Neural cell (in vitro differentiated cells): Measurements from ENCODE around the gene VPS13D. TPM values are rescaled to one million over a fixed set of nuclear protein-coding genes. Genes with fewer than 3 reads are reported as not detected.

Experiments
- H2AFZ ChIP-seq: fragments of 200-600, 300-800 bp; sonication (generic), shearing (Covaris generic); 2 replicates; pipeline ENCODE4 v1.6.0; 2014; ENCODE audit warnings: low read depth, mild to moderate bottlenecking, antibody characterized with exemption, low read length, moderate library complexity
- H3F3A ChIP-seq: fragments of 200-600 bp; shearing (Covaris generic); 2 replicates; pipeline ENCODE4 v1.6.1; 2016; ENCODE audit warnings: mild to moderate bottlenecking, moderate library complexity, mixed read lengths, antibody characterized with exemption, low read length; ENCODE audit not compliant: insufficient read depth, poor library complexity, severe bottlenecking
- H3K27ac ChIP-seq: fragments of 200-600, 300-800 bp; sonication (generic), shearing (Covaris generic); 2 replicates; pipeline ENCODE4 v1.5.1; 2014; ENCODE audit warnings: mild to moderate bottlenecking, low read length, moderate library complexity
- H3K27me3 ChIP-seq: fragments of 300-800, 200-600 bp; sonication (generic), shearing (Covaris generic); 2 replicates; pipeline ENCODE4 v1.6.0; 2014; ENCODE audit warnings: mild to moderate bottlenecking, low read depth, low read length, moderate library complexity; ENCODE audit not compliant: insufficient read depth
- H3K36me3 ChIP-seq: fragments of 300-800, 200-600 bp; sonication (generic), shearing (Covaris generic); 2 replicates; pipeline ENCODE4 v1.5.1; 2014; ENCODE audit warnings: mild to moderate bottlenecking, antibody characterized with exemption, low read length, moderate library complexity; ENCODE audit not compliant: insufficient read depth
- H3K4me2 ChIP-seq: fragments of 300-800, 200-600 bp; sonication (generic), shearing (Covaris generic); 2 replicates; pipeline ENCODE4 v1.6.0; 2014; ENCODE audit warnings: mild to moderate bottlenecking, low read length
- H3K4me3 ChIP-seq: fragments of 300-800, 200-600 bp; sonication (generic), shearing (Covaris generic); 2 replicates; pipeline ENCODE4 v1.5.1; 2014; ENCODE audit warnings: mild to moderate bottlenecking, low read length, moderate library complexity
- H3K79me2 ChIP-seq: fragments of 200-600 bp; shearing (Covaris generic); replicated peaks from 2 replicates; pipeline ENCODE4 v1.6.0; 2014; ENCODE audit warnings: mild to moderate bottlenecking, low read length, moderate library complexity; ENCODE audit not compliant: insufficient read depth
- H3K9ac ChIP-seq: fragments of 300-800, 200-600 bp; sonication (generic), shearing (Covaris generic); 2 replicates; pipeline ENCODE4 v1.6.1; 2016; ENCODE audit warnings: mild to moderate bottlenecking, low read length, mixed read lengths
- H3K9me2 ChIP-seq: fragments of 200-600 bp; shearing (Covaris generic); 2 replicates; pipeline ENCODE4 v1.6.1; 2016; ENCODE audit warnings: mild to moderate bottlenecking, low read length, mixed read lengths; ENCODE audit not compliant: insufficient read depth
- H3K9me3 ChIP-seq: fragments of 200-600, 300-800 bp; sonication (generic), shearing (Covaris generic); 2 replicates; pipeline ENCODE4 v1.6.1; 2016; ENCODE audit warnings: mild to moderate bottlenecking, mixed run types, low read length, moderate library complexity, mixed read lengths
- H4K20me1 ChIP-seq: fragments of 200-600 bp; shearing (Covaris generic); 2 replicates; pipeline ENCODE4 v1.6.1; 2016; ENCODE audit warnings: mild to moderate bottlenecking, mixed run types; ENCODE audit not compliant: insufficient read depth
- EP300 ChIP-seq: fragments of 450-650 bp; conservative IDR thresholded peaks from 2 replicates; pipeline ENCODE4 v1.6.1; 2014; ENCODE audit warnings: antibody characterized with exemption, mild to moderate bottlenecking, moderate library complexity; ENCODE audit not compliant: poor library complexity, severe bottlenecking
- EZH2 ChIP-seq: fragments of 200-600, 300-800 bp; shearing (Covaris generic), sonication (generic); IDR thresholded peaks from 2 replicates; pipeline ENCODE4 v1.6.1; 2014; ENCODE audit warnings: antibody characterized with exemption, low read length, borderline replicate concordance, mild to moderate bottlenecking; ENCODE audit not compliant: insufficient read depth, poor library complexity, severe bottlenecking
- POLR2AphosphoS5 ChIP-seq: IDR thresholded peaks from 2 replicates; pipeline ENCODE4 v1.6.1; 2012
- RAD21 ChIP-seq: fragments of 450-650 bp; conservative IDR thresholded peaks from 2 replicates; pipeline ENCODE4 v1.6.1; 2014; ENCODE audit warnings: antibody characterized with exemption, mild to moderate bottlenecking, moderate library complexity
- SMC3 ChIP-seq: fragments of 450-650 bp; conservative IDR thresholded peaks from 2 replicates; pipeline ENCODE4 v1.6.1; 2014; ENCODE audit warnings: antibody characterized with exemption, mild to moderate bottlenecking, moderate library complexity; ENCODE audit not compliant: poor library complexity
- TAF1 ChIP-seq: IDR thresholded peaks from 2 replicates; pipeline ENCODE4 v1.6.1; 2012; ENCODE audit warnings: low read depth
- polyA plus RNA-seq: library from polyadenylated mRNA; depleted of rRNA; stranded (reverse); fragments of >200 nt; gene quantifications from 2 replicates; pipeline ENCODE4 v1.2.3, GENCODE V29; 2014
- TF ChIP-seq, protein P1 (sequence below): fragments of 450-650 bp; IDR thresholded peaks from 2 replicates; pipeline ENCODE4 v1.5.1; 2014; ENCODE audit warnings: antibody characterized with exemption, mild to moderate bottlenecking, moderate library complexity; ENCODE audit not compliant: poor library complexity, severe bottlenecking

Gene VPS13D
- polyA plus RNA-seq, 1 donor from 2014 or later = 24.5 TPM

- H3K27ac ChIP-seq = no peak overlapping the region
- no peaks in the 10 kb centered on the region for H3K27me3 ChIP-seq
- no peak overlapping the region for H2AFZ ChIP-seq
- H3F3A ChIP-seq = no peaks in the 10 kb centered on the region
- no peak overlapping the region for H3K4me3 ChIP-seq
- no peaks in the 10 kb centered on the region for H4K20me1 ChIP-seq
- no peak for TF ChIP-seq EP300
- no peak for TF ChIP-seq TAF1
- no peak for TF ChIP-seq RAD21
- no peak for TF ChIP-seq SMC3
- TF ChIP-seq EZH2 = no peak
- H3K4me2 ChIP-seq = no peak overlapping the region
- no peaks in the 10 kb centered on the region for H3K9me2 ChIP-seq
- H3K36me3 ChIP-seq = no peaks in the 10 kb centered on the region
- no peaks in the 10 kb centered on the region for H3K79me2 ChIP-seq
- no peaks in the 10 kb centered on the region for H3K9me3 ChIP-seq
- H3K9ac ChIP-seq = no peak overlapping the region
Measured at GRCh38 chr1:12499539-12500240, 269.9 kb downstream of the VPS13D start.

- Histone ChIP-seq H3K4me3 (no peak overlapping the region), H3K9me3 (no peaks in the 10 kb centered on the region), H3K4me2 (no peak overlapping the region), H2AFZ (no peak overlapping the region), H3F3A (no peaks in the 10 kb centered on the region), H3K9me2 (no peaks in the 10 kb centered on the region), H3K27me3 (no peaks in the 10 kb centered on the region), H4K20me1 (no peaks in the 10 kb centered on the region), H3K79me2 (no peaks in the 10 kb centered on the region), H3K9ac (no peak overlapping the region), H3K36me3 (no peaks in the 10 kb centered on the region), H3K27ac (no peak overlapping the region)
- no peak for TF ChIP-seq POLR2AphosphoS5
- no peak for TF ChIP-seq EP300
- TF ChIP-seq, protein P1, sequence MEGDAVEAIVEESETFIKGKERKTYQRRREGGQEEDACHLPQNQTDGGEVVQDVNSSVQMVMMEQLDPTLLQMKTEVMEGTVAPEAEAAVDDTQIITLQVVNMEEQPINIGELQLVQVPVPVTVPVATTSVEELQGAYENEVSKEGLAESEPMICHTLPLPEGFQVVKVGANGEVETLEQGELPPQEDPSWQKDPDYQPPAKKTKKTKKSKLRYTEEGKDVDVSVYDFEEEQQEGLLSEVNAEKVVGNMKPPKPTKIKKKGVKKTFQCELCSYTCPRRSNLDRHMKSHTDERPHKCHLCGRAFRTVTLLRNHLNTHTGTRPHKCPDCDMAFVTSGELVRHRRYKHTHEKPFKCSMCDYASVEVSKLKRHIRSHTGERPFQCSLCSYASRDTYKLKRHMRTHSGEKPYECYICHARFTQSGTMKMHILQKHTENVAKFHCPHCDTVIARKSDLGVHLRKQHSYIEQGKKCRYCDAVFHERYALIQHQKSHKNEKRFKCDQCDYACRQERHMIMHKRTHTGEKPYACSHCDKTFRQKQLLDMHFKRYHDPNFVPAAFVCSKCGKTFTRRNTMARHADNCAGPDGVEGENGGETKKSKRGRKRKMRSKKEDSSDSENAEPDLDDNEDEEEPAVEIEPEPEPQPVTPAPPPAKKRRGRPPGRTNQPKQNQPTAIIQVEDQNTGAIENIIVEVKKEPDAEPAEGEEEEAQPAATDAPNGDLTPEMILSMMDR = no peak
Measured at GRCh38 chr1:12501661-12502060, 271.8 kb downstream of the VPS13D start.

GRCh38 chr1:12502336-12503109, 272.7 kb downstream of the VPS13D start:
- H3K27ac ChIP-seq = no peak overlapping the region
- H3F3A ChIP-seq = no peaks in the 10 kb centered on the region
- no peak overlapping the region for H3K4me2 ChIP-seq
- no peak overlapping the region for H3K9ac ChIP-seq
- no peaks in the 10 kb centered on the region for H3K79me2 ChIP-seq
- H3K27me3 ChIP-seq = no peaks in the 10 kb centered on the region
- no peaks in the 10 kb centered on the region for H3K9me2 ChIP-seq
- H4K20me1 ChIP-seq = no peaks in the 10 kb centered on the region
- TF ChIP-seq SMC3 (no peak), POLR2AphosphoS5 (no peak), EP300 (no peak)
- no peak overlapping the region for H2AFZ ChIP-seq
- no peaks in the 10 kb centered on the region for H3K36me3 ChIP-seq
- no peak overlapping the region for H3K4me3 ChIP-seq
- no peaks in the 10 kb centered on the region for H3K9me3 ChIP-seq
